Right kidney (tissue), 9 donors: ENCODE measurements around the gene CYFIP2.
A peak's percentile ranks its signal among the peaks of the same experiment; 100 is the strongest.
"Not testable (repeated sequence)": the region's sequence is repeated elsewhere in the genome, so short reads cannot be mapped to it uniquely, and the experiment has no call there.

Experiments used
- DNase-seq: peaks from one replicate; pipeline ENCODE4 v3.0.0-alpha.2; 2016
- long read RNA-seq, 8 donors: transcript quantifications; one replicate each; lab custom pipeline, GENCODE V29; 2026

Gene CYFIP2
- long read RNA-seq, donor 1, full-length matches to known transcripts, result 2 of 21 reads
- long read RNA-seq, donor 1, partial matches to known transcripts, result 19 of 21 reads
- long read RNA-seq, donor 1, other reads (novel, unspliced or antisense), result 0 of 21 reads
- long read RNA-seq, donor 2, full-length matches to known transcripts, result 3 of 3 reads
- long read RNA-seq, donor 2, partial matches to known transcripts, result 0 of 3 reads
- long read RNA-seq, donor 2, other reads (novel, unspliced or antisense), result 0 of 3 reads
- long read RNA-seq, donor 3, full-length matches to known transcripts, result 4 of 4 reads
- long read RNA-seq, donor 3, partial matches to known transcripts, result 0 of 4 reads
- long read RNA-seq, donor 3, other reads (novel, unspliced or antisense), result 0 of 4 reads
- long read RNA-seq, donor 4, full-length matches to known transcripts, result 5 of 22 reads
- long read RNA-seq, donor 4, partial matches to known transcripts, result 17 of 22 reads
- long read RNA-seq, donor 4, other reads (novel, unspliced or antisense), result 0 of 22 reads
- long read RNA-seq, donor 5, full-length matches to known transcripts, result 7 of 14 reads
- long read RNA-seq, donor 5, partial matches to known transcripts, result 7 of 14 reads
- long read RNA-seq, donor 5, other reads (novel, unspliced or antisense), result 0 of 14 reads
- long read RNA-seq, donor 6, full-length matches to known transcripts, result 3 of 9 reads
- long read RNA-seq, donor 6, partial matches to known transcripts, result 6 of 9 reads
- long read RNA-seq, donor 6, other reads (novel, unspliced or antisense), result 0 of 9 reads
- long read RNA-seq, donor 7, full-length matches to known transcripts, result 10 of 65 reads
- long read RNA-seq, donor 7, partial matches to known transcripts, result 55 of 65 reads
- long read RNA-seq, donor 7, other reads (novel, unspliced or antisense), result 0 of 65 reads
- long read RNA-seq, donor 8, full-length matches to known transcripts, result 5 of 10 reads
- long read RNA-seq, donor 8, partial matches to known transcripts, result 5 of 10 reads
- long read RNA-seq, donor 8, other reads (novel, unspliced or antisense), result 0 of 10 reads

DNA sequence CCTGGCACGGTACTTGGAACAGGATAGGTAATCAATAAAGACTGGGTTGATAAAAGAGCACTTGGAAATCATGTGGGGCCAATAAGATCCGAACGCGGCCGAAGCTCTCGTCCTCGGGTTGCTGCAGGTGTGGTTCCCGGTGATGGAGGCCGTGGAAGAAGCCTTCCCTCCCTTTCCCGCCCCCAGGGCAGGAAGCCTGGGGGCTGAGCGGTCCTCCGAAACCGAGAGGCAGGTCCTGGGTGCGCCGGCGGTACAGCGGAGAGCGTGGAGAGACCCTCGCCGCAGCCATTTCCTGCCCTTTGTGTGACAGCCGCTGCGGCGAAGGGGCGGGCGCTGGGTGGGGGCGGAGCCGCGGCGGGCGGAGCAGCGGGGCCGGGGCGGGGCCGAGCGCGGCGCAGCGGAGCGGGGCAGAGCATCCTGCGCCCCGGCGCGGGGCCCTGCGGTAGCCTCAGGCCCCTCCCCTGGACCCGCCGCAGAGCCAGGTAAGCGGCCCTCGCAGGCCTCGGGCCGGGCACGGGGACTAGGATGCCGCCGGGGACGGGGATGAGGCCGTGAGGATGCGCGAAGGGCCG, at the start of gene CYFIP2:
Gene CYFIP2 (plus strand): TSS at position 410 of the 572 bp plus-strand sequence. CDS start 19,239 bp downstream, outside the sequence.
- peak; percentile 84 for DNase-seq

DNA sequence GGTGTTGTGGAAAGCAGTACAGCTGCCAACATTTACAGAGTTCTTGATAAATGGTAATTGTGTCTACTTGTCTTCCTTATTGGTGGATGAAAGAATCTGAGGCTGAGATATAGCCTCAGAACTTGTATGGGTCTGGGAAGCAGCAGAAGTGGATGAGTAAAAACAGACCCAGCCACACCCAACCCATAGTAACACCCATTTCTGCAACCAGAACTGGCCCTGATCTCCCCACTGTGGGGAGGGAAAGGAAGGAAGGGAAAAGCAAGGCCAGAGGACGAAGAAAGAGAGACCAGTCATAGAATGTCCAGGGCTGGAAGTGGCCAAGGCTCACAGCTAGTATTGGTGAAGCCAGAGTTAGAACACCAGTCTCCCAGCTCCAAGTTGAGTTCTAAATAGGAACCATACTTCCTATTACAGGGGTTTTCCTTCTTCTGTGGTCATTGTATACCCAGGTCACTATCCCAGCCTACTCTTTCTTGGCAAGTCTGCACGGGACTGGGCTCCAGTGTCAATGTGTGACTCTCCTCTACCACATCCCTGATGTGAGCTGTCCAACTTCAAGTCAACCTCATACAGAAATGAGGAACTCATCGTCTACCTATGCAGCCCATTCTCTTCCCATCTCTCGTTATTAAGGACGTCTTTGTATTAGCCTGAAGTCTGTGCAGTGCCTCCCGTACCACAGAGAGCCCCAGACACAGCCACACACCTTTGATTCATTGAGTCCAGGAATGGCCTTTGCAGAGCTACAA, 49.4 kb upstream of the CYFIP2 start:
- DNase-seq, result no peak

GRCh38 chr5:157217289-157218024, 48.5 kb upstream of the CYFIP2 start:
- DNase-seq, result no peak

GRCh38 chr5:157219491-157220271, 46.2 kb upstream of the CYFIP2 start:
- DNase-seq, result no peak

DNA sequence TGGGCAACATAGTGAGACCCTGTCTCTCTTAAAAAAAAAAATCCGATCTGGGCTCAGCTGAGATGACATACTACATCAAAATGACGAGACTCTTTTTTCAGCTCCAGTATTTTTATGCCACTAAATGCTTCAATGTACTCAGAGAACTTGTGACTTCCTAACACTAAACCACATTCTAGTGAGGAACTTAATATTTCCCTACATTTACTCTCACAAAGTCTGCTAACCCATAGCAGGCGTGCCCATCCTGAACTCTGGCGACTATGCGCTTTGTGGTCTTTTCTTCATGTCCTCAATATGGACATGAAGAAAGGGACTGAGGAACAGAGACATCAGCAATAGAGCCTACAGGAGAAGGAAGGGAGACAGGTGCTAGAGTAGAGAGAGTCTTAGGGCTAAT, 44.0 kb upstream of the CYFIP2 start:
- no peak for DNase-seq

GRCh38 chr5:157222506-157223230, 43.3 kb upstream of the CYFIP2 start:
- no peak for DNase-seq

- no peak for DNase-seq
Observed at GRCh38 chr5:157225469-157226422, 40.2 kb upstream of the CYFIP2 start.

- no peak for DNase-seq
Observed at GRCh38 chr5:157230610-157231009, 35.3 kb upstream of the CYFIP2 start.

DNA sequence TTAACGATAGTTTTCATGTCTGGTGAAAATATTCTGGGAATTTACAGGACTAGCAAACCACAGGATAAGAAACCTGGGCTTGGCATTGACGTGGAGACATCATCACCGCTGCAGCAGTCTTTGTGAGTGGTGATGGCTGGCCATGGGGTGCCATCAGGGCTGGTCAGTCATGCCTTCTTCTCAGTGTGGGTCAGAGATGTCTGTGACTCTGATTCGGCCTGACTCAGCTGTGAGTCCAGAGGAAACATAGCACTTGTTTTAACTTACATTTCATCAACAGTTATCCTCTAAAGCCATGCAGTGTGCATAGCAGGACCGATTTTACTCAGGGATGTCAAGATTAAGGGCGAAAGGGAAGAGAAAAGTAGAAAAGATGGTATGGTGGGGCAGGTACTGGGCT, 33.2 kb upstream of the CYFIP2 start:
- no peak for DNase-seq

- no peak for DNase-seq
Observed at GRCh38 chr5:157233515-157233914, 32.4 kb upstream of the CYFIP2 start.

GRCh38 chr5:157236423-157236822, 29.5 kb upstream of the CYFIP2 start:
- DNase-seq, result no peak

DNA sequence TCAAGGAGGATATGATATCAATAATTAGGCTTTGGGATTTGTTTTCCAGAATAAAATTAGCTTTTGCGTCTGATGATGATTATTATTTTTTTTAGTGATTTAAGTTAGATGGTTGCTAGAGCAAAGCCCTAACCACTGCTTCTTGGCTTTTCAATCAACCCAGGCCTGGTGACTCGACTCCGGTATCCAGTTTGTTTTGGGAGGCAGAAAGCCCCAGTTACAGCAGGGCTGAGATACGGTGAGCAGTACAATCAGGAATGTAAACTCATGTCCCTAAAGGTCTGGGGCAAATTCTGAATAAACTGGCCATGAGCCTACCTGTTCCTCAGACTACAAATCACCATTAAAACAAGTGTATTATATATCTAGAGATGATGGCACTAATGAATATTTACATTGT, 24.4 kb upstream of the CYFIP2 start:
- no peak for DNase-seq

- not testable (repeated sequence) for DNase-seq
Observed at GRCh38 chr5:157244704-157245103, 21.2 kb upstream of the CYFIP2 start.

DNA sequence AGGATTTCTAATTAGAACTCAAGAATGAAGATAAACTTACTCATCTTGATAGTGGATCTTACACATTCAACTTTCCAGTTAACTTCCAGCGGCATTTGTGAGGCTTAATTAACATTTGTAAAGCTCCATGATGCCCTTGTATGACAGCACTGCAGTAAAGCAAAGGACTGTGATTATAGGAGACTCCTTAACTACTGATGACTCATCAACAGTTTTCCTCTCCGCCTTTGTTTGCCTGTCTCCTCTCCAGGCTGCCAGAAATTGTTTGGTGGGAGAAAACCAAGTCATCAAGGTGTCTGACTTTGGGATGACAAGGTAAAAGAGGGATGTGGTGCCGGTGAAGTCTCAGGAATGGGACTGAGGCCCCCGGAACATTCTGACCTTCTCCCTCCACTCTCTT, 20.4 kb upstream of the CYFIP2 start:
- no peak for DNase-seq

- no peak for DNase-seq
Observed at GRCh38 chr5:157245886-157246285, 20.0 kb upstream of the CYFIP2 start.

- no peak for DNase-seq
Observed at GRCh38 chr5:157247267-157247666, 18.7 kb upstream of the CYFIP2 start.

DNA sequence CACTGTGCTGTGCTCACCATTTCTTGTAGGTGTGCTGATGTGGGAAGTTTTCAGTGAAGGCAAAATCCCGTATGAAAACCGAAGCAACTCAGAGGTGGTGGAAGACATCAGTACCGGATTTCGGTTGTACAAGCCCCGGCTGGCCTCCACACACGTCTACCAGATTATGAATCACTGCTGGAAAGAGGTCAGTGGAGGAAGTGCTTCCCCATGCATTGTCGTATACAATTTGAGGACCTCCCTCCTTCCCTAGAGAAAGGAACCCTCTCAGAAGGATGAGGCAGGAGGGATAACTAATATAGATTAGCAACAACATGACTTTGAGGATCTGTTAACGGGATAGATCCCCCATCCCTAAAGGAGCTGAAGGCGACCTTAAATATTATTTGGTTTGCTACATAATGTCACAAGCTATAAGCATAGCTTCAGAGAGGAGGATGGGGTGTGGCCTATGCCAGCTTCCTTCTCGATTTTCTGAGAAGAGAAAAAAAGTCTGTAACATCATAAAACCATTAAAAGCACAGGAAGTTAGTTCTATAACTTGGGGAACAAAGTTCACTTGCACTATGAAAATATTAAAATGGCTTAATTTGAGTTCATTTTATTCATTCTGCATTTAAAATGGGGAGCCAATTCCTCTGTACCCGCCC, 17.0 kb upstream of the CYFIP2 start:
- DNase-seq, result no peak
